Suppressor macrophage treated with lipopolysaccharide for 4 hours (primary cell): Measurements from ENCODE around the gene HNRNPUL1.

Experiments
- DNase-seq: peaks from one replicate; pipeline ENCODE4 v3.0.0-alpha.2; 2020

The HNRNPUL1 gene

DNA sequence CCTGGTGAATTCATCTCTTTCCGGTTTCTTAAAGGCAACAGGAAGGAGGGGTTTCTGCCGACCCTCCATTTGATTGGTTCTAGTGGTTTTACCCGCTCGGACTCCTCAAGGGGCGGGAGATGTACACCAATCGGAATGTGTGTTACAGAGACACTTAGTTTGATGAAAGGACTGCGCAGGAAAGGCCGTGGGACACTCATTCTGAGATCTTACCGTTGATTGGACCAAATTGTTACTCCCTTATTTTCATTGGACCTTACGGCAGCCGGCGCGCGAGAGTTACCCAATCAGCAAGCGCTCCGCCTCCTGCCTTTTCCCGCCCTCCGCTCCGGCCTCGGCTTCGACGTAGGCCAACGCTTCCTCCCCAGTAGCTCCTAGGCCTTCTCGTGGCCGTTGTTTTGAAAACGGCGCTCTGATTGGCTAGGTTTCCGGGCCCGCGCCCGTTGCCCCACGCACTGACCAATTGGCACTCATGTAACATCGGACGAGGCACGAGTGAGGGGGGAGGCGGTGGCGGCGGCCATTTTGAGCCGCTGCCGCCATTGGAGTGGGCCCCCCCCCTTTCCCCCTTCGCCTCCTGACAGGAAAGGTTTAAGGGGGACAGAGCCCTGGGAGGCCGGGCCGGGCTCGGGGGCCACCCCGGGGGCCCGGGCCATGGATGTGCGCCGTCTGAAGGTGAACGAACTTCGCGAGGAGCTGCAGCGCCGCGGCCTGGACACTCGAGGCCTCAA is at the start of gene HNRNPUL1:
HNRNPUL1 (plus strand) TSS at position 523 of the 731 bp plus-strand sequence; CDS start at position 655, 132 bp downstream.
- peak; percentile 100 for DNase-seq

DNA sequence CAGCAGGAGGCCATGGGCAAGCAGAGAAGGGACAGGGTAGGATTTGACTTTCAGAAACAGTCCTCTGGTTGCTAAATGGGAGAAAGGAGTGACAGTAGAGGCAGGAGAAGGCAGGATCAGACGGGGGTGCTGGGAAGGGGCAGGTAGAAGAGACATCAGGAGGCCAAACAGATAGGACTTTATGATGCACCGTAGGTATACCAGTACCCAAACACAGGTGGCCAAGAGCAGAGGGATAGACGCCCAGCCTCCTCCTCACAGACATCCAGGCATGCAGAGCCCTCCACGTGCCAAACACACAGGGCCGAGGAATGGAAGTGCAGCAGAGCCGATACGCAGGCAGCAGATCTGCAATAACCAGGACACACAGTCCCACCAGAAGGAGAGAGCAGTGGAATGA is 46.4 kb upstream of the HNRNPUL1 start:
- DNase-seq = no peak

GRCh38 chr19:41218249-41218614 is 45.9 kb upstream of the HNRNPUL1 start:
- DNase-seq = no peak

DNA sequence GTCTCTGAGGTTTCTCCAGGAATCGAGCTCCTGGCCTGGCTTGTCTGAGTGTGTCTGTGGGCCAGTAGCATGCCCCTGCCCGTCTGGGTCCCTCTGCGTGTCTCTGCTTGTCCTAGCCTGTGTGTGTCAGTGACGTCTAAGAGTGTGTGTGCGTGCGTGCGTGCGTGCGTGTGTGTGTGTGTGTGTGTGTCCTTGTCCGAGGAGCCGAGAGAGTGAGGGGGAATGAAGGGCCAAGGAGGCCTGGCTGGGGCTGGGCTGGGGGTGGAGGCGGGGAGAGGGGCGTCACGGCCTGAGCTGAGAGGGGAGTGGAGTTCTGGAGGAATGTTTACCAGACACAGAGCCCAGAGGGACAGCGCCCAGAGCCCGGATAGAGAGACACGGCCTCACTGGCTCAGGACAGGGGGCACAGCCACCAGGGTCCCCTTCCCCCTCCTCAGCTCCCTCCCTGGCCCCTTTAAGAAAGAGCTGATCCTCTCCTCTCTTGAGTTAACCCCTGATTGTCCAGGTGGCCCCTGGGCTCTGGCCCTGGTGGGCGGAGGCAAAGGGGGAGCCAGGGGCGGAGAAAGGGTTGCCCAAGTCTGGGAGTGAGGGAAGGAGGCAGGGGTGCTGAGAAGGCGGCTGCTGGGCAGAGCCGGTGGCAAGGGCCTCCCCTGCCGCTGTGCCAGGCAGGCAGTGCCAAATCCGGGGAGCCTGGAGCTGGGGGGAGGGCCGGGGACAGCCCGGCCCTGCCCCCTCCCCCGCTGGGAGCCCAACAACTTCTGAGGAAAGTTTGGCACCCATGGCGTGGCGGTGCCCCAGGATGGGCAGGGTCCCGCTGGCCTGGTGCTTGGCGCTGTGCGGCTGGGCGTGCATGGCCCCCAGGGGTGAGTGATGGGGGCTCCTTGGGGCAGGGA is 45.3 kb upstream of the HNRNPUL1 start, which contains the start of gene AXL:
AXL (plus strand) TSS at position 609 of the 893 bp plus-strand sequence; CDS start at position 779, 170 bp downstream.
- no peak for DNase-seq

- DNase-seq = no peak
Observed at GRCh38 chr19:41219924-41220567, 44.1 kb upstream of the HNRNPUL1 start.

GRCh38 chr19:41220811-41221210 is 43.4 kb upstream of the HNRNPUL1 start:
- peak; percentile 30 for DNase-seq

DNA sequence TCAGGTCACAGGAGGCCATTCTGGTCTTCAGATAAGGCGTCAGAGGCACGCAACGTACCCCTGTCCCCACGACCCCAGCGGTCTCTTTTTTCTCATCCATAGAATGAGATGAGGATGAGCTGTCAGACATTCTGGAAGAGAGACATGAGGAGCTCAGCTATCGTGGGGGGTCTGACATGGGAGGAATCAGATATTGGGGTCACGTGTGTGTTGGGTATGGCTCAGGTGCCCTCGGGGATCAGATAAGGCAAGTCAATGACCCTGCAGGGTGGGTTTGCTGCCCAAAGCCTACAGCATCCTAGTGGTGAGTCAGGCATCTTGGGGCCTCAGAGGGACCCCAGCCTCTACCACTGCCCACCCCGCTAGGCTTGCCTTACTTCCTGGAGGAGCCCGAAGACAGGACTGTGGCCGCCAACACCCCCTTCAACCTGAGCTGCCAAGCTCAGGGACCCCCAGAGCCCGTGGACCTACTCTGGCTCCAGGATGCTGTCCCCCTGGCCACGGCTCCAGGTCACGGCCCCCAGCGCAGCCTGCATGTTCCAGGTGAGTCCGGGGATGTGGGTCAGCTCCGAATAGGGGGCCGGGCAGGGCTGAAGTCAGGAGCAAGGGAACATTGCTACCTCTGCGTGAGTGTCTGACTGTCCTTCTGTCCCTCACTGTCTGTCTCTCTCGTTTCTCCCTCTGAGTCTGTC is 42.5 kb upstream of the HNRNPUL1 start:
- DNase-seq = no peak

GRCh38 chr19:41222240-41222639 is 41.9 kb upstream of the HNRNPUL1 start:
- no peak for DNase-seq

GRCh38 chr19:41223431-41224234 is 40.5 kb upstream of the HNRNPUL1 start:
- no peak for DNase-seq

DNA sequence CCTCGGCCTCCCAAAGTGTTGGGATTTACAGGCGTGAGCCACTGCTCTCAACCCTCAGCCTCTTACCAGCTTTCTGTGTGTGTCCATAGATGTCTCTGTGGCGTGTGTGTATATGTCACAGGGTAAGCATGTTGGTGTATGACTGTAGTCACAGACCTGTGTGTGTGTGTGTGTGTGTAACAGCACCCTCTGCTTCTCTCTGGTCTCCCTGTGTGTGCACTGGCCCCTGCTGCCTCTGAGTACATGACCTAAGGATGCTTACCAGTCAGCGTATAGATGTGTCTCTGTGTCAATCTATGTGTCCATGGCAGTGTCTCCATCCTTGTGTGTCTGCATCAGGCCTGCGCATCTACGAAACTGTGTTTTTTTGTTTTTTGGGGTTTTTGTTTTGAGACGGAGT is 39.5 kb upstream of the HNRNPUL1 start:
- no peak for DNase-seq

DNA sequence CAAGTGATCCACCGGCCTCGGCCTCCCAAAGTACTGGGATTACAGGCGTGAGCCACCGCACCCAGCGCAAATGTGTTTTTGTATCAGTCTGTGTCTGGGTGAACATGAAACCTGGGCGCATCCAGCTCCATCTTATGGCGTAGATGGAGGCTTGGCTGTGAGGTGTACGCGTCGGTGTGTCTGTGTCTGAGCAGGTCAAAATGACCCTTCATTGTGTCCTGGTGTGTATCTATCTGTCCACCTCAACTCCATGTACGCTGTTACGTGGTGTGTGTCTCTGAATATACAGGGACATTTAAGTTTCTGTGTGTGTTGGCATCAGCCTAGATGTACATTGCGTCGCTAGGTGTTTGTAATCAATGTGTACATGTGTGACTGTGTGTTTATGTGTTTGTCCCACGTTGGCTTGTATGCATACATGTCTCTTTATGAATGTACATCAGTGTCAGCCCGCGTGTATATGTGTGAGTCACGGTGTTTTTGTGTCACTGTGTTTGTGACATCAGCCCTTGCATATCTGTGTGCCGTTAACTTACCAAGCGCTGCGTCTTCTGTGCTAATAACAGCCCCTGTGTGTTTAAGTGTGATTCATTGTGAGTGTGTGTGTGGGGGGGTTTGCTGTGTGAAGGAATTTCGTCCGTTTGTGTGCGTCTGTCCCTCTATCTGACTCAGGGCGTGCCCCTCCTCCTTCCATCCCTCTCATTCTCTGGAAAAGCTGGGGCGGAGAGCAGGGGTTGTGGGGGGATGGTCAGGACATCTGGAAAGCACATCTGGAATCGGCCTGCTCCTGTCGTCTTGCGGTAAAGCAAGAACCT is 38.7 kb upstream of the HNRNPUL1 start:
- peak; percentile 84 for DNase-seq

- DNase-seq = peak; percentile 53
Observed at GRCh38 chr19:41226053-41226873, 37.9 kb upstream of the HNRNPUL1 start.

- DNase-seq = no peak
Observed at GRCh38 chr19:41226874-41227390, 37.2 kb upstream of the HNRNPUL1 start.

- no peak for DNase-seq
Observed at GRCh38 chr19:41228486-41228885, 35.7 kb upstream of the HNRNPUL1 start.

- DNase-seq = peak; percentile 44
Observed at GRCh38 chr19:41229338-41229737, 34.8 kb upstream of the HNRNPUL1 start.

DNA sequence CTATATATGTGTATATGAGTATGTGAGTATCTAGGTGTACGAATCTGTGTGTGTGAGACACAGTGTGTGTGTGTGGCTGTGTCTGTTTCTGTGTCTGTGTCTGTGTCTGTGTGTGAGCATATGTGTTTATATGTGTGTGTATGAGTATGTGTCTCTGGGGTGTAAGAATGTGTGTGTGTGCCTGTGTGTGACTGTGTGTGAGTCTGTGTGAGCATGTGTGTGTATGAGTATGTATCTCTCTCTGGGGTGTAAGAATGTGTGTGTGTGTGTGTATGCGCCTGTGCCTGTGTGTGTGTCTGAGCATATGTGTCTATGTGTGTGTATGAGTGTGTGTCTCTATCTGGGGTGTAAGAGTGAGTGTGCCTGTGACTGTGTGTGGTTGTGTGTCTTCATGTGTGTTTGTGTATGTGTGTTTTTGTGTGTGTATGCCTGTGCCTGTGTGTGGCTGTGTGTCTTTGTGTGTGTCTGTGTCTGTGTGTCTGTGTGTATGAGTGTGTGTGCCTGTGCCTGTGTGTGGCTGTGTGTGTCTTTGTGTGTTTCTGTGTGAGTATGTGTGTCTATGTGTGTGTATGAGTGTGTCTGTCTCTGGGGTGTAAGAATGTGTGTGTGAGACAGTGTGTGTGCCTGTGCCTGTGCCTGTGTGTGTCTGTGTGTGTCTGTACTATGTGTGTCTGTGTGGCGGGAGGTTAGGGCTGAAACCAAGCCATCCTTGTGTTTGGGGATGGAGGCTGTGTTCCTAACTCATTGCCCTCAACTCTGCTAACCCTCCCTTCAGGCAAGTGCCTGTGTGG is 33.9 kb upstream of the HNRNPUL1 start:
- no peak for DNase-seq

DNA sequence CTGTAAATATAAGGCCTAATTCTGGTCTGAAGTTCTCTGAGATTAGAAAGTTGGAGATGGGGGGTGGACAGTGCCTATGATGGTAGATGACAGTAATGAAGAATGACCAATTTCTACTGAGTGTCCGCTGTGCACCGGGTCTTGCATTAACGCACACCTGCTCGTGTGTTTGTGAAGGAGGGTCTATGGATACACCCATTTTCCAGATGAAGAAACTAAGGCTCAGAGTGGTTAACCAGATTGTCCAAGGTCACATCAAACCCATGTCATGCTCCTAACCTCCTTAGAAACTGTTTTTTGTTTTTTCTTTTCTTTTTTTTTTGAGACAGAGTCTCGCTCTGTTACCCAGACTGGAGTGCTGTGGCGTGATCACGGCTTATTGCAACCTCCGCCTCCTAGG is 31.5 kb upstream of the HNRNPUL1 start:
- no peak for DNase-seq

- peak; percentile 91 for DNase-seq
Observed at GRCh38 chr19:41233748-41234240, 30.4 kb upstream of the HNRNPUL1 start.
